Measurements from ENCODE around the gene PCNT.

PCNT gene

DNA sequence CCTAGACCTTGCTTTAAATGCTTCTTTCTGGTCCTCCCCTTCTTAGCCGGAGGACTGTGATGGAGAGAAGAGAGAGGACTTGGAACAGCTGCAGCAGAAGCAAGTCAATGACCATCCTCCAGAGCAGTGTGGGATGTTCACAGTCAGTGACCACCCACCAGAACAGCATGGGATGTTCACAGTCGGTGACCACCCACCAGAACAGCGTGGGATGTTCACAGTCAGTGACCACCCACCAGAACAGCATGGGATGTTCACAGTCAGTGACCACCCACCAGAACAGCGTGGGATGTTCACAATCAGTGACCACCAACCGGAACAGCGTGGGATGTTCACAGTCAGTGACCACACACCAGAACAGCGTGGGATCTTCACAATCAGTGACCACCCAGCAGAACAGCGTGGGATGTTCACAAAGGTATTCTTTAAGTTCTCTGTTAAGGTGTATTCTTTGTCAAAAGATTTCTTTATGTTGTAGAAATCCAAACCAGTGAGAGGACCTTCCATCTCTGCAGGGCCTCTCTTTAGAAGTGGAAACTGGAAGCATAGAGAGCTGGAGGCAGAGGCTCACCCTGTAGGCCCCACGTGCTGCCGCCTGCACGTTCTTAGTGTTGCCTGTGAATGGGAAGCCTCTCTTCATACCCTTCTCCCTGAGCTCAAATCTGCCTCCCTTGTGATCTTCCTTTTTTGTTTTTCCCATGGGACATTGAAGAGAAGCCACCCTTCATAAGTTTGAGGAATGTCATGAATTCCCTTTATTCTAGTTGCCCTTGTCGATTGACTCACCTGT is 10.6 kb downstream of the PCNT start:
- no peak for DNase-seq (ENCODE audit: low spot score)

DNA sequence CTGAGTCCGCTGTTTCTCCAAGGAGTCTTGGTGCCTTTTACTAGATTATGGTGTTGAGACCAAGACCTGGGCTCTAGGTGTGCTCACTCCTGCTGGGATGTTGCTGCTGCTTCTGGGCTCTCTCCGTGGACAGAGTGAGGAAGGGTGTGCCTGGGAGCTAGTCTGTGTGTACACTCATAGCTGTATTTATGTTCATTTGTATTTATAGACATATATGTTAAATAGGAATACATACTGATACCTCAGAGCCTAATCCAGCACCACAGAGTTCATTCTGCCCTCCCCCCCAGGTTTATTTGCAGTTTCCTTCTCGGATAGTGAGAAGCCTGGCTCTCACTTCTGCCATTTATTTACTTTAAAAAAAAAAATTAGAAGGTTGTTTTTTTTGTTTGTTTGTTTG is 12.6 kb downstream of the PCNT start:
- DNase-seq (ENCODE audit: low spot score), result no peak

- no peak for DNase-seq (ENCODE audit: low spot score)
Measured at GRCh38 chr21:46340998-46341397, 17.0 kb downstream of the PCNT start.

- no peak for DNase-seq (ENCODE audit: low spot score)
Measured at GRCh38 chr21:46344219-46344915, 20.4 kb downstream of the PCNT start.

DNA sequence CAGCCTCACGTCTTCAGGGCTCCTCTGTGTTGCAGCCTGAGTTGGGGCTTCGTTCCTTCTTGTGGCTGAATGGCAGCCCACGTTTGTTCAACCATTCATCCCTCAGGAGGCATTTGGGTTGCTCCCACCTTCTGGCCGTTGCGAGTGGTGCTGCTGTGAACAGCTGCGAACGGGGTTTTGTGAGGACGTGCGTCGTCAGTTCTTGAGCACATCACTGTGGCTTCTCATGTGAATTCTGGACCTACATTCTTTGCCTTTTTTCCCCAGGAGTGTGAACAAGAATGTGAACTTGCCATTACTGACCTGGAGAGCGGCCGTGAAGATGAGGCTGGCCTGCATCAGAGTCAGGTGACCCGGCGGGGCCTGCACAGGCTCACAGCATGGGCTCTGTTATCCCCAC is 21.9 kb downstream of the PCNT start:
- DNase-seq (ENCODE audit: low spot score), result no peak

DNA sequence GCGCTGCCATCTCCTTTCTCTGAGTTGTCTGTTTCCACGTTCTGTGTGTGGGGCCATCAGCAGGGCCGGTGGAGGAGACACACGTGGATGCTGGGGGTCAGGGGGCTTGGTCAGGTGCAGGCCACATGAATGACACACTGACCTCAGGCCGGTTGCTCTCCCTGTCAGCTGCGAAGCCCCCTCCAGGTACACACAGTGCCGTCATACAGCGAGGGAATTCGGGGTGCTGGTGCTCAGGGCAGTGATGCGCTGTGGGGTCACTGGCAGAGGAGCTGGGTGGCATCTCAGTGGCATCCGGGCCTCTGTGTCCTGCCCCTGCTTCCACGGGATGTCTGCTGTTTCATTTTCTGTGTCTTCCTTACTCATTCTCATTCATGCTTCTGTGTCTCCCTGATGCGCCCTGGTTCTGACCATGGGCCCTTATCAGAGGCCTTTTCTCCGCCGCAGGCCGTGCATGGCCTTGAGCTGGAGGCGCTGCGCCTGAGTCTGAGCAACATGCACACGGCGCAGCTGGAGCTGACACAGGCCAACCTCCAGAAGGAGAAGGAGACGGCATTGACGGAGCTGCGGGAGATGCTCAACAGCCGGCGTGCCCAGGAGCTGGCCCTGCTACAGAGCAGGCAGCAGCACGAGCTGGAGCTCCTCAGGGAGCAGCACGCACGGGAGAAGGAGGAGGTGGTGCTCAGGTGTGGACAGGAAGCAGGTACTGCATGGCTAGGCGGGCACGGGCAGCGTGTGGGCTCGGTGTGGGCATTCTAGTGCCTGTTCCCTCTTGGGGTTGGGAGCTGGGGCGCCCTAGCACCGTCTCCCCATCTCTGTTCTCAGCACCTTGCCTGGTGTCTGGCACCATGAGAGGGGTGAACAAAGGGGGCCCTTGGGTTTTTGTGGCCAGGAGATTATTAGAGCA is 22.6 kb downstream of the PCNT start:
- DNase-seq (ENCODE audit: low spot score), result no peak

DNA sequence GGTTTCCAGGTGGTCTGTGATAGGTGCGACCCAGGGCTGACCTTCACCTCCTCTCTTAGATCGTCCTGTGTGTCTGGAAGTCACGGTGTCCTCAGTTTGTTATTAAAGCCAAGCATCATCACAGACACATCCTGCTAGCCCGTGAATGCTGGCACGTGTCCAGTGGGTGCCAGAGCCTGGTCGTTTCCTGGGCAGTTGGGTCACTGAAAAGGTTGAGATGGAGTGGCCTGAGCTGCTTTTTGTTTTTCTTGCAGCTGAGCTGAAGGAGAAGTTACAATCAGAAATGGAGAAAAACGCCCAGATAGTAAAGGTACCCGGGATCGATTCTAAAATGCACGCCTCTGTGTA is 23.2 kb downstream of the PCNT start:
- DNase-seq (ENCODE audit: low spot score), result no peak

GRCh38 chr21:46347791-46348381 is 23.9 kb downstream of the PCNT start:
- DNase-seq (ENCODE audit: low spot score), result no peak

- DNase-seq (ENCODE audit: low spot score), result no peak
Measured at GRCh38 chr21:46349134-46349760, 25.3 kb downstream of the PCNT start.

- DNase-seq (ENCODE audit: low spot score), result no peak
Measured at GRCh38 chr21:46350571-46350970, 26.6 kb downstream of the PCNT start.

DNA sequence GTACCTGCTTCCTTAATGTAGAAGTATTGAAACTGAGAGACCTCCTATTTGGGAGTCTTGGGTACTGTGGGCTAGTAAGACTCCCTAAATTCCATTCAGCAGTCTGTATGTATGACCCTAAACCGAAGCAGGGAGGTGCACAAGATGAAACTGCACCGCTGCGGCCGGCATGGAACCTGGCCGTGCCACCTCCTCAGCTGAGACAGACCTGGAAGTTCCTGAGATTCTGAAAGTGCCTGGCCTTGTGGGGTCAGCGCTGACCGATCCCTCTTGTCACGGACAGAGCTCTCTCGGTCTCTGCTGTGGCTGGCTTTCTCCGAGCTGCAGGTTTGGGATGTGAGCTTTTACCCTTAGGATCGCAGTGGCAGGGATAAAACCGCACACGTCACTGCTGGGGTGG is 27.0 kb downstream of the PCNT start:
- DNase-seq (ENCODE audit: low spot score), result no peak

DNA sequence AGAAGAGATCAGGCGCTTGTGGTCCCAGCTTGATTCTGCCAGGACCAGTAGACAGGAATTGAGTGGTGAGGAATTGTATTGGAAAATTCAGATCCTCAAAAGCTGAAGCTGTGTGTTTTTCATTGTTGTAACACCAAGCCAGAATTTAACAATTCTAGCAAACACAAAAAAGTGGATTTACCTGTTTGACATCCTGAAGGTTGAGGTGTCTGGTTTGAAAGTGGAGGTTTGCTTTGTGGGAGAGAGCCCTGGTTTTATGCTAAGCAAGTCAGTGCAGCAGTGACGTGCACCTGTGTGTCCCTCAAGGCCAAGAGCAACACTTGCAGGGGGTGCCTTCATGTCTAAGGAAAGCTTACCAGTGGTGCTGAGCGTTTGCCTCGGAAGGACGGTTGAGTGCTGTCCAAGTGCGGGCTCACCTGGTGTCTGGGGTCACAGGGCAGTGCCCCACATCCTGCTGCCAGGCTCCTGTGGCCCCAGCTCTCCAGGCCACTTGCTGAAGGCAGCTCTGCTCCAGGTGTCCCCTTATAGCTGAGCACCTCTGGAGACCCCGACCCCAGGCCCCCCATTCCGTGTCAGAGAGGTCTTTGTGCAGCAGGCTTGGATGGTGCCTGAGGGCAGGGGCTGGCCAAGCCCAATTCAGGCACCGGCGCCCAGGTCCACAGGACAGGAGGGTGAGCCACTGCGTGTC is 27.7 kb downstream of the PCNT start:
- no peak for DNase-seq (ENCODE audit: low spot score)

DNA sequence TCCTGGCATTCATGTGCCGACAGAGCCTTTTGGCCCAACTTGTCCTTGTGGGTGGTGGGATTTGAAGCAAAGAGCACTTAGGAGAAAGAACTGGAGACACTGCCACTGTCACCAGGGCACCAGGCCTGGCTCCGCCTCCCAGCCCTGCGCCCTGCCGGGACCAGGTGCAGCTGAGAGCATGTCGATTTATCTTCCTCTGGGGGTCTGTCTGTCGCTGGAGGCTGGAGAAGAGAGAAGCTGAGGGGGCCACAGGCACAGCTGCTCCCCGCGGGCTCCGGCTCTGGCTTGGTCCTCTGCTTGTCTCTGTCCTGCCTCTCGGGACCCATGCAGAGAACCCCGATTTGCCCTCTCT is 28.2 kb downstream of the PCNT start:
- DNase-seq (ENCODE audit: low spot score), result no peak

- DNase-seq (ENCODE audit: low spot score), result no peak
Measured at GRCh38 chr21:46352913-46353312, 29.0 kb downstream of the PCNT start.

GRCh38 chr21:46354046-46354445 is 30.1 kb downstream of the PCNT start:
- no peak for DNase-seq (ENCODE audit: low spot score)

GRCh38 chr21:46354518-46354917 is 30.6 kb downstream of the PCNT start:
- no peak for DNase-seq (ENCODE audit: low spot score)

- DNase-seq (ENCODE audit: low spot score), result no peak
Measured at GRCh38 chr21:46355161-46356004, 31.4 kb downstream of the PCNT start.

- DNase-seq (ENCODE audit: low spot score), result no peak
Measured at GRCh38 chr21:46356005-46356338, 32.0 kb downstream of the PCNT start.

- no peak for DNase-seq (ENCODE audit: low spot score)
Measured at GRCh38 chr21:46356494-46357334, 32.8 kb downstream of the PCNT start.

- no peak for DNase-seq (ENCODE audit: low spot score)
Measured at GRCh38 chr21:46357335-46357604, 33.3 kb downstream of the PCNT start.
